ENCODE data around the gene SLX9. TPM values are rescaled to one million over a fixed set of nuclear protein-coding genes. Genes with fewer than 3 reads are reported as not detected.

SLX9 gene
- total RNA-seq, 1 donor: 14.3 TPM

DNA sequence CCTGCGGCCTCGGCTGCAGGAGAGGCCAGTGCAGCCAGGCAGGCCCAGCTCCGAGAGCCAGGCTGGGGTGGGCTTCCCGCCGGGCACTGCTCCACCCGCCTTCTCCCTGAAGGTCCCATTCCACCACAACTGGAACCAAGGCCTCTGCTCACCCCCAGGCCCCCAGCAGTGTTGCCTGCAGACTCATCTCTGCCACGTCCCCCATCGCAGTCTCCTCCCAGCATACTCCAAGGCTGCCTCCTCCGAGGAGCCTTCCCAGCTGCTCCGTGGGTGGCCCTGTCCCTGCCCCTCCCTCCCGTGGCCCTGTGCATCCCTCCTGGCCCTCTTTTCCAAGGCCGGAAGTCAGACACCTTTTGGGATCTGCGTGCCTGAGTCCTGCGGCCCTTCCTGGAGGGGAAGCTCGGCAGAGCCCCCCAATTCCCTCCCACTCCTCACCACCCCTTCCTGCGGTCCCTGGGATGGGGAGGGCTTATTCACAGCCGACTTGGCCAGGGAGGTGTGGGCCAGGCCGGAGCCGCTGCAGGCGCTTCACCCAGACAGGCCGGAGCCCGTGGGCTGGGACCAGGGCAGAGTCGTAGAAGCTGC lies 47.6 kb downstream of the SLX9 start:
- no peak for DNase-seq (ENCODE audit: low read depth in 2 of 3, low spot score in 2 of 3)

DNA sequence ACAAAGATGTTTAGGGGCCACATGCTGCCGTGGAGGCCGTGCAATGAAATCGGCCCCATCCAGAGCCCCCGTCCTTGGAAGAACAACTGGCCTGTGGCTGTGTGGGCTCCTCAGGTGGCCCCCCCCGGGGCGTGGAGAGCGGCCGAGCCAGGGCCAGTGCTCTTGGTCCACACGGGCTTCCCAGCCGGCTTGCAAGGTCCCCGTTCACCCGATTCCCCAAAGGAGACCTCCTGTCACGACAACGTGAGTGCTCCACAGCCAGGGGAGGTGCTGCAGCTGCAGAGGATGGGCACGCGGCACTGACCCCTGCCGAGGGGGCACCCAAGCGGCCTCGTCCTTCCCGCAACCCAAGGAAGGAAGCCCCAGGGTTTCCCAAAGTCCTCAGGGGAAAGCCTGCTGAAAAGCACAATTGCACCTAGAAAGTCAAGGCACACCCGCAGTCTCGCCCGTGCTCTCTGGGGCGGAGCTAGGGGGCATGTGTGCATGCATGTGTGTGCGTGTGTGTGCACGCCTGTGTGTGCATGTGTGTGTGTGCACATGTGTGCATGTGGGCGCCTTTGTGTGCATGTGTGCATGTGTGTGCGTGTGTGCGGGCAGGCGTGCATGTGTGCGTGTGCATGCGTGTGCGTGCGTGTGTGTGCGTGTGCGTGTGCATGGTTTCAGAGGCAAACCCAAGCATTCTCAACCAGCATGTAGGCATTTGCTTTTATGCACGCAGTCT lies 48.2 kb downstream of the SLX9 start:
- no peak for DNase-seq (ENCODE audit: low read depth in 2 of 3, low spot score in 2 of 3)

DNA sequence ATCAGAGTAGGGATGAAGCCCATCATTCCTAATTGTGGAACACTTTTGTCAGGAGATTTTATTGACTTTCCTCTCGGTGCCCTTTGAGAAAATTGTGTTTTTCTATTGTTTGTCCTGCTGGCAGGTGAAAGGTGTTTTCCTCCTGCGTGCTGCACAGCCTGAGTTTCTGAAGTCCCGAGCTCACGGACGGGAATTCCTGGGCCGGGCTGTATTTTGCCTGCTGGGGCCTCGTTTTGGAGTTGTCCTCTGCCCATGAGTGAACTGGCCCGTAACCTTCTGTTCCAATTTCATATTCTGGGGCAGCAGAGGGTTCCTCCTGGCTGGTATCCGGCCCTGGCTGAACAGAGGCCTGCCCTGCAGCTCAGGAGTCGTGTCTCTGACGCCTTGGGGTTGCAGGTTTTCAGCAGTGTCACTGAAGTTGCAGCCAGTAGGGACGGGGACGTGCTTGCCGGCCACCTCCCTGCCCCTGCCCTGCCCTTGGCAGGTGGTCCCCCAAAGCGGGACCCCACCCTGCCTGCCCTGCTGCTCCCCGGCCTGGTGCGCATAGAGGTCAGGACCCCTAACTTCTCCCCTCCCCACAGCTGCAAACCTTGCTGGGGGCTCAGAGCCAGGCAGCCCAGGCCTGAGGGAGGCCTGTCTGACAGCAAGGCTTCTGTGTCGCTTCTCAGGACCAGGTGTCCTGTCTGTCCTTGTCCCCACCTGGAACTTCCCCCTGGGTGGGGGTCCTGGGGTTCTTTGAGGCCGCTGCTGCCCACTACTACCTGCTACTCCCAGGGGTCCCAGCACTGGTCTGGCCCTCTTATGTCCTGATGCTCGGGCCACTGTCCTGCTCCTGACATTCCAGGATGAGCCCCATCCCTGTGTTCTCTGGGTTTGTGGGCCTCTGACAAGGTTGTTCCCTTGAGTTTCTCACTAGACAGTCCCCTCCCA lies 49.0 kb downstream of the SLX9 start:
- DNase-seq (ENCODE audit: low read depth in 2 of 3, low spot score in 2 of 3): no peak

DNA sequence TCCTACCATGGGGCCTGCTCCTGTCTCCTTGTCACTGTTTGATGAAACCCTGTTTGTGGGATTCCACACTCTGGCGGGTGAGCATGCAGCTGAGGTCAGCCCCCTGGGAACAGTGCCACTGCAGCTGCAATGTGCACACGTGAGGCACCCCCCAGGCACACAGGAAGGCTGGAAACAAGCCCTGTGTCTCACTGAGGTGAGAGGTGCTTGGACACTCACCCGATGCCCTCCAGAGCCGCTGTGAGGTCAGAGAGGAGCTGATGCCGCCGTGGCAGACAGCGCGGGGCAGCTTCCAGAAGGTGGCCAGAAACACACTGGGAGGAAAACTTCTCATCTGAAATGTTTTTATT lies 49.7 kb downstream of the SLX9 start:
- DNase-seq (ENCODE audit: low read depth in 2 of 3, low spot score in 2 of 3): no peak

DNA sequence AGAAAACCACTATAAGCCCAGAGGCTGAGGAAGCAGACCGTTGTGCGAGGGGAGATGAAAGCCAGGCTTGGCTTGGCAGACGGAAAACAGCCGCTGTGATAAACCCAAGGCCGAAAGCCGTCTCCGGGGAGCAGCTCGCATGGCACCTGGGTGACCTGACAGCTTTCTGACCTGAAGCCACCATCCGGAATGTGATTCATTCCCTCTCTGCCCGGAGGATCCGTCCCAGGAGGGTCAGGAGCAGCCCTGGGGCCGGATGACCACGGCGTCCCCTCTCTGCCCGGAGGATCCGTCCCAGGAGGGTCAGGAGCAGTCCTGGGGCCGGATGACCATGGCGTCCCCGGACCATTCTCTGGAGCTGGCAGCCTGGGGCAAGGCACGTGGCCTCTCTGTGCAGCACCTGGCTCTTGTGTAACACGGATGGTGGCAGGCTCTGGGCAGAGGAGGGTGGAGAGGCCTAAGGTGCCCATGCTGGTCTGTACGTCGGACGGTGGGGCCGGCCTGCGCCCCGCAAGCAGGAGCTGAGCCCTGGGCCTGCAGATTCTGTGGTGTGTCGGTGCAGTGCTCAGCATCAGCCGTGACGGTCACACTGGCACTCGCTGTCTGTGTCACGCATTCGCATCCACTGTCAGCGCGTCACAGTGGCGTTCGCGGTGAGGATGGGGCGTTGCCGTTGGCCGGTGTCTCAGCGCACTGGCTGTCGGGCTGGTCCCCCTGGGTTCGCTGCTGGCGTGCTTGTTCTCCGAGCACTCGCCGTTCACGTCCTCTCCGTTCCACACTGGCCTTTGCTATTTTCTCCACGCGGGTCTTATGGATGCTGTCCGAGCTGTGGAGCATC lies 50.3 kb downstream of the SLX9 start:
- DNase-seq (ENCODE audit: low read depth in 2 of 3, low spot score in 2 of 3): no peak

DNA sequence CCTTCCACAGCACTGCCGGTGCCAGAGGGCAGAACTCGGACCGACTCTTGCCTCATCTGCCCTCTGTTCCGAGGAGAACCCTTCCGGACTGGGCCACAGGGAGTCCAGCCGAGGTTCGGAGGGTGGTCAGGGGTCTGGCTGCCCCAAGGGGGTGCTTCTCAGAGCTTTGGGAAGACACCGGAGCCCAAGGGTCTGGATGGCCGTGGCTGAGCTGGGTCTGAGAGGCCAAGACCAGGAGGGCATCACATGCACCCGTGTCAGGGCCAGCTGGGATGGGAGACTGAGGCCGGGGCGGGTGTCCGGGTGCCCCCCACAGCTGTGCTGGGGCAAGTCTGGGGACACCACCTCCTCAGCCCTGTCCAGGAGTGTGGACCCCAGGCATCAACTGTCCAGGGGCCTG lies 51.1 kb downstream of the SLX9 start:
- DNase-seq (ENCODE audit: low read depth in 2 of 3, low spot score in 2 of 3): no peak

DNA sequence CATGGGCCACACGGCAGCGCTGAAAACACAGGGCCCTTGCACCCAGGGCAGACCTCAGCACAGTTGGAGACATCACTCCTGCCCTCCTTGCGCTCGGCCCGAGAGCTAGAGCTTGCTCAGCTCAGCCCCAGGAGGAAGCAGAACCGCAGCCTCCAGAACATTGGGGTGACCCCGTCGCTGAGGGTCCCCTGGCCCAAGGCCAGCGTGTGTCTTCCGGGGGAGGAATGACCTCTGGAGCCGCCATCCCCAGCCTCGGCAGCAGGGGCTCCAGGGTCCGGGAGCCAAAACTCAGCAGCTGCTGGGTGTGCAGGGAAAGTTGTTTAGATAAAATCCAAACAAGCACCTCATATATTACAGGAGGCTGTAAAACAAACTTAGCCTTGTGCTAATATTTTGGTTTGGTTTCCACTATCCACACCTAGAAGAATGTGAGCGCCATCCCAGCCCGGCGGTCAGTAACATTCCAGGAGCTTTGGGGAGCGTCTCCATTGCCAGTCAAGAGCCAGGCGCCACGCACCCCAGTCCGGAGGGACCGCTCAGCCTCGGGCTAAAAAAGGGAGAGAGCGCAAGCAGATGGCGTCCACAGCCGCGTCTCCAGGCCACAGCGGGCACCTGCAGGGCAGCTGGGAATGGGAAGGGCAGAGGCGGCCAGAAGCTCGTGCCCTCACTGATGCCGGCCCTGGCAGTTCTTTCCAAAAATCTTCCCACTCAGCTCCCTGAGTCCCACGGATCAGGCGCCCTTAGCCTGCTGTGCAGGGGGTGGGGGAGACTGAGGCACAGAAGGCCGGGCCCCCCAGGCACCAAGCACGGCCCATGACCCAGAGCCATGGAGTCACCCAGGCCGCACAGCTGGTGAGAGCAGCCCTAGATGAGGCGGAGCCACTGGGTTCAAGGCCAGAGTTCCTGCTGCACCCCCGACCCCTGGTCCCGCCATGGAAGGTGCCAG lies 52.0 kb downstream of the SLX9 start:
- DNase-seq (ENCODE audit: low read depth in 2 of 3, low spot score in 2 of 3): no peak

DNA sequence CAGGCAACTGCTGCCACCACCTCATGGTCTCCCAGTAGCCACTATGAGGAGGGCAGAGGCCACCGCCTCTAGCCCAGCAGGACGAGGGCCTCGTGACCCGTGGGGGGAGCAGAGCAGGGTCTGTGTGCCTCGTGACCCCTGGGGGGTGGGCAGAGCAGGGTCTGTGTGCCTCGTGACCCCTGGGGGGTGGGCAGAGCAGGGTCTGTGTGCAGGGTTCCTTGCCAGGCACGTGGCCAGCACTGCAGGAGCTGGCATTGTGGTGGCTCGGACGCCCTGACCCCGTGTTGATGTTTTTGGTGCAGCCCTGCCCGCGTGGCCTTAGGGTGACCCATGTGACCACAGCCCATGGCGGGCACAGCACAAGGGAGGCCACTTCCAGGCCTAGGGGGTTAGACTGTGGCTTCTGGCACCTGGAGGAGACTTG lies 52.8 kb downstream of the SLX9 start:
- no peak for DNase-seq (ENCODE audit: low read depth in 2 of 3, low spot score in 2 of 3)

DNA sequence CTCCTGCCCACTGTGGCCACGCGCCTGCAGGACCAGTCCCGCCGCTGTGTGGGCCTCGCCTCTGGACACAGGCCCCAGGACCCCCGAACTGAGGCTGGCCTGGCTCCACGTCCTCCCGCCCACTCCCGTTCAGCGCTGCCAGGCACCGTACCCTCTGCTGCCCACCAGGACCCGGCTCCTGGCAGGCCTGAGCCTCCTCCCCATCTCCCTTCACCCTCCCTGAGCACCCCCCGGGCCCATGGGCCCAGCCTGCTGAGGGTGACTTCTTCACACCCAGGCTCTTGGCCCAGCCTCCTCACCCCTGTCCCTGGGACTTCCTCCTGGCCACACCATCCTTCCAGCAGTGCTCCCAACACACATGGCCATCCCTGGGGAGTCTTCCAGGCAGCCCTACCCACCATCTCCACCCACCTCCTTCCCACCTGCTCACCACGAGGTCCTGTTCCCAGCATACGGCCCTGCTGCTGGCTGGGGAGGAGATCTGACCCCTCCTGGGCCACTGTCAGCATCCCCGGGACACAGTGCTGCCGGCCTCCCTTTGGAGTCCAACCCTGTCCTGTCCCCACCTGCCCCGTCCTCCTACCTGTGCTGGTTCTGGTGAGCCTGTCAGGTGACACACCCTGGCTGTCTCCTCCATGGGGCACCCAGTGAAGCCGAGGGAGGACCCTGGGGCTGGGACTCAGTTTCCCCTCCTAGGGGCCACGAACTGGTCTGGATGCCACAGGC lies 53.7 kb downstream of the SLX9 start:
- no peak for DNase-seq (ENCODE audit: low read depth in 2 of 3, low spot score in 2 of 3)

DNA sequence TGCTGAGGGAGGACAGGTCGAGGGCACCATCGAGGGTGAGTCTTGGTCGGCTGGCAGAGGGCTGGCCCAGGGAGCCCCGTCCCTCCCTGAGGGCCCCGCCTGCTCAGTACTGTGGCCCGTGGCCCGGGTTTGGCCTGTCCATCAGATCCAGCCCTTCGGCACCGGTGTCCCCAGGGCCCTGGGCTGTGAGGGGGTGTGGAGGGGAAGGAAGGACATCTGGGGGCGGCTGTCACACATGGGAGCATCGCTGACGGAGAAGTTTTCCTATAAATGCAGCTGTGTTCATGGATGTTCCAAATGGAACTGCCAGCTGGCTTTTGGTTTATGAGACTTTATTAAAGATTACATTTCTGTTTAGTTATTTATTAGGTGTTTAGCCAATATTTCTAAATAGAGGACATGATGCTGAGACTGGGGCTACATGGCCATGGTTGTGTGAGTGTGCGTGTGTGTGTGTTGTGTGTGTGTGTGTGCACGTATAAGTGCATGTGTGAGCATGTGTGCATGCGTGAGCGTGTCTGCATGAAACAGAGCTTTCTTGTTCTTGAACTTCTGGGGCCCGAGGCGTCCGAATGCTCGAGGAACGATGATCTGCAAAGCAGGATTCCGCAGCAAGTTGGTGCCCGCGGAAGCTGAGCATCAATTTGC lies 54.3 kb downstream of the SLX9 start:
- DNase-seq (ENCODE audit: low read depth in 2 of 3, low spot score in 2 of 3): no peak

DNA sequence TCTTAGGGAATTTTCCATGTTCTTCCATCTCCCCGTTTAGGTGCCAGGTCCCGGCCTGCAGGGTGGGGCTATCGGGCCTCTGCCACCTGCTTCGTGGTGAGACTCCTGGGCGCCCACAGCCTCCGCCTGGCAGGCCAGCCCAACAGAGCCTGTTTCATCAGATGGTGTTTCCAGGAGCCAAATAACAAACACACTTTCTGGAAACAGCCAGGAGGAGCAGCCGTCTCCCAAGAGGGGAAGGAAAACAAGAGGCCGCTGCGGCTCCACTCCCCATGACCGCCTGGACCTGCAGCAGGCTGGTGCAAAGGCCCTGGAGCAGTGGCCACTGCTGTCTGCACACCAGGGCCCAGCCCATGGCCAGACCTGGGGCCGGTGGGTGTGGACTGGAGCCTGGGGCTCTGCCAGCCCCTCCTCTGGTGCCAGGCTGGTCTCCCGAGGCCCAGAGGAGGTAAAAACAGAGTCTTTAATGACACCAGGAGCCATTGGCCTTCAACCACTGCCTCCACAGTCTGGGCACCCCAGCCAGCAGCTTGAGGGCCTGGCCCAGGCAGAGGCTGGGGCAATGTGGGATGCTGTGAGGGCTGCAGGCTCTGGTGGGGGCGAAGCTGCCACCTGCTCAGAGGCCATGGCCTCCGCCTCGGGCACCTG lies 55.0 kb downstream of the SLX9 start:
- no peak for DNase-seq (ENCODE audit: low read depth in 2 of 3, low spot score in 2 of 3)

DNA sequence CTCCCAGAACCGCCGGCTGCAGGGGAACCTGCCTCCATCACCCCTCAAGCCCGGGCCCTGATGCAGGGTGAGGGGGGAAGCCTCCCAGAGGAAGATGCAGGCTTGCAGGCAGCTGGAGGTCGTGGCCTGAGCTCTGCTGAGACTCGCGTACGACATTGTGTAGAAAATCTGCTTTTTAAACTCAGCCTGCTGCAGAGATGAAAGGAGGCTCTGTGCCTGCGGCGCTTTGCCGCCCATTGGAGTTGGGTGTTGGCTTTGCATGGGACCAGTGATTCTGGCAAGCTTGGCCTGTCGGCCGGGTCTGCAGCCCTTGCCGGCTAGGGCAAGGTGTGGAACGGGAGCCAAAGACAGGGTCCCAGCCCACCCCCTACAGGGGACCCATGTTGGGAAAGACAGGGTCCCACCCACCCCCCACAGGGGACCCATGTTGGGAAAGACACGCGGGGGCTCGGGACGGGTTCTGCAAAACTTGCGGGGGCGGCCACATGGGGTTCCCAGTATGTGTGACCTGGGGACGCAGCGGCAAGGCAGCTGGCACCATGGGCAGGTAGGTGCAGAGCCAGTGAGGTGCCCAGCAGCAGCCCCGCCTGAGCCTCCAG lies 55.6 kb downstream of the SLX9 start:
- DNase-seq (ENCODE audit: low read depth in 2 of 3, low spot score in 2 of 3): no peak

DNA sequence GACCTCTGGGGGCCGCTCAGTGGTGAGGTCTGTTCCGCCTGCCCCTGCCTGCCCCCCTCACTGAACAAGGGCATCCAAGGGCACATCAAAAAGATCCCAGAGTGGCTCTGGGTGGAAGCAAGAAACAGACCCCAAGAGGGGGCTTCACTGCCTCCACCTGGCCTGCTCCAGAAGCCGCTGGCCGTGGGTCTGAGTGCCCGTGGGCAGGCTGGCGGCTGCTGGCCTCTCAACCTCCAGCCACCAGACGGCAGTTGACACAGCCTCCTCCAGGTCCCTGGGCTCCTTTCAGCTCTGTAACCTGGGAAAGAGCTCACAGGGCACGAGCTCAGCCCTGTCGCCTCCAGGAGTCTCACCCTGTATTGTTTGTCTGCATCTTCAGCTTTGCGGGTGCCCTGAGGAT lies 56.3 kb downstream of the SLX9 start:
- no peak for DNase-seq (ENCODE audit: low read depth in 2 of 3, low spot score in 2 of 3)

DNA sequence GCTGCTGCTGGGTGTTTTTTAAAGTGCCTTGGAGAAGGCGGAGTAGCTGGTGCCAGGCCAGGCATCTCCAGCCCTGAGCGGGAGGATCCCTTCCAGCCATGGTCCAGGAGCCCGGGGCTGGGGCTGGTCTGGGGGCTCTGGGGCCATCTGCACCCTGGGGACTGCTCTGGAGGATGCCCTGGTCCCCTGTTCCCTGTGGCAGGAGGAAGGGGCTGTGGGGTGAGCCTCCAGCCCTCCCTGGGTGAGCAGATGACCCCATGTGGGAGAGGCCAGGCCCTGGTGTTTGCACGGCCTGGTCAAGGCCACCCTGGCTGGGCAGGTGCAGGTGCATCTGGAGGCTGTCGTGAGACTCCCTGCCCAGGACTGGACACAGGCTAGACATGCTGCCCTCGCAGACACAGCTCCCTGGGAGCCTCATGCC lies 56.7 kb downstream of the SLX9 start:
- DNase-seq (ENCODE audit: low read depth in 2 of 3, low spot score in 2 of 3): no peak

DNA sequence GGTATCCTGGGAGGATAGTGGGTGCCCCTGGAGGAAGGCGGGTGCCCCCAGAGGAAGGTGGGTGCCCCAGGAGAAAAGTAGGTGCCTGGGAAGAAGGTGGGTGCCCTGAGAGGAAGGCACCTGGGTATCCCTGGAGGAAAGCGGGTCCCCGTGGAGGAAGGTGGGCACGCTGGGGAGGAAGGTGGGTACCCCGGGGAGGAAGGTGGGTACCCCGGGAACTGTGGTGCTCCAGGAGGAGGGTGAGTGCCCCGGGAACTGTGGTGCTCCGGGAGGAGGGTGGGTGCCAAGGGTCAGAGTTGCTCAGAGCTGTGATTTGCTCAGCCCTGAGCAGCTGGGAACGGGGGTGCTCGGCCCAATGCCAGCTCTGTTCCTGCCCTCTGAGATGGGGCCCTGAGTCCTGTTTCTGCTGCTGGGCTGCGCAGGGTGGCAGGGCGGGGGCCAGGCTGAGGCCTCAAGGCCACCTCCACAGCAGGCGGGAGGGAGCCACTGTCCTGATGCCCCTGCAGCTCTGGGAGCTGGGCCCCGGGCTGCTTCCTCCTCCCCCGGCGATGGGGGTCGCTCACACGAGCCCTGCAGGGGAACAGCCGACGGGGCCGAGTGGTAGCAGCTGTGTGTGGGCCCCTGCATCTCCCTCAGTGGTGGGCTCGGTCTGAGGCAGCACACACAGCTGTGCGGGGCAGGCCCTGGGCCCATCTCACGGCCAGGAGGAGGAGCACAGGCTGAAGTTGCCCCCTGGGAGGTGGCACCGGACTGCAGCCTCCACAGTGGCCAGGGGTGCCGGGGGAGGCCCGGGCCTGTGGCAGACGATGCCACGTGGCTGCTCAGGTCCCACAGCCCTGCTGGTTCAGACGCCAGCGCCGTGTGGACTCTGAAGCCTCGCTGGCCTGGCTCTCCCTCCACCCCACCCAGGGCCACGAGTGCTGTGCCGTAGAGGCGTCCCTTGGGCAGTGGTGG lies 57.4 kb downstream of the SLX9 start:
- no peak for DNase-seq (ENCODE audit: low read depth in 2 of 3, low spot score in 2 of 3)

DNA sequence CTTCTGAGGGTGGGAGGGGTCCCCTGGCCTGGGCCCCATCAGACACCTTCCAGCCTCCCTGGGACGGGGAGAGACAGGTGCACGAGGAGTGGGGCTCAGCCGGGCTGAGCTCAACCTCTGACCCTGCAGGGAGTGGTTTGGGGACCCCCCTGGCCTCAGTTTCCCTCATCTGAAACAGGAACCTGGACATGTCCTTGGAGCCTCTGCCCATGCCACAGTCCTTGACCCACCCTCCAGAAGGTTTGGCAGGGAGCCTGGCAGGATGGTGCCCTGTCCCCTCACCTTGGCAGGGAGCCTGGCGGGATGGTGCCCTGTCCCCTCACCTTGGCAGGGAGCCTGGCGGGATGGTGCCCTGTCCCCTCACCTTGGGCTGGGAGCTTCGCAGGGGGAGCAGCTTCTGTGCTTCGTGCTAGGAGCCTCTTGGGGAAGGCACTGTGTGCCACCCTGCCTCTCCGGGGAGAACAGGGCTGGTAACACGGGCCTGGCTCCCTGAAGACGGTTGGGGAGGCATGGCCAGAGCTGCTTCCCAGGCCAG lies 58.3 kb downstream of the SLX9 start:
- DNase-seq (ENCODE audit: low read depth in 2 of 3, low spot score in 2 of 3): no peak

All from hematopoietic multipotent progenitor cell (in vitro differentiated cells).